ENCODE measurements around the gene TYSND1. TPM values are rescaled to one million over a fixed set of nuclear protein-coding genes. Genes with fewer than 3 reads are reported as not detected.
"Not testable (repeated sequence)": the region's sequence is repeated elsewhere in the genome, so short reads cannot be mapped to it uniquely, and the experiment has no call there.

TYSND1 gene
- total RNA-seq, 1 donor: 15.6 TPM

- TF ChIP-seq CTCF (IDR thresholded peaks at IDR 0.05; ENCODE audit: extremely low read depth, low read depth, low read length): no peak
- Histone ChIP-seq H3K27me3 (ENCODE audit: insufficient read depth, low read length) (peaks cover 7% of the 10 kb centered on the region), H3K4me2 (ENCODE audit: insufficient read depth, low read length) (no peak overlapping the region), H3K9me3 (ENCODE audit: low read depth, low read length) (no peaks in the 10 kb centered on the region), H3K27ac (ENCODE audit: low read depth, low read length) (no peak overlapping the region), H3K36me3 (ENCODE audit: insufficient read depth, low read length) (no peaks in the 10 kb centered on the region), H3K4me3 (ENCODE audit: insufficient read depth, low read length) (no peak overlapping the region), H3K79me2 (ENCODE audit: insufficient read depth, low read length) (no peaks in the 10 kb centered on the region), H4K20me1 (ENCODE audit: insufficient read depth, low read length) (no peaks in the 10 kb centered on the region), H3K4me1 (ENCODE audit: insufficient read depth, low read length) (peaks cover 41% of the 10 kb centered on the region), H2AFZ (ENCODE audit: low read length) (no peak overlapping the region)
- no peak for DNase-seq (ENCODE audit: insufficient read length, low spot score, missing footprints)
Observed at GRCh38 chr10:70188768-70189167, 42.3 kb upstream of the TYSND1 start.

- H3K27me3 ChIP-seq (ENCODE audit: insufficient read depth, low read length): peaks cover 14% of the 10 kb centered on the region
- no peak overlapping the region for H3K4me2 ChIP-seq (ENCODE audit: insufficient read depth, low read length)
- no peak overlapping the region for H2AFZ ChIP-seq (ENCODE audit: low read length)
- no peak overlapping the region for H3K27ac ChIP-seq (ENCODE audit: low read depth, low read length)
- no peak for DNase-seq (ENCODE audit: insufficient read length, low spot score, missing footprints)
- no peaks in the 10 kb centered on the region for H3K79me2 ChIP-seq (ENCODE audit: insufficient read depth, low read length)
- H3K4me3 ChIP-seq (ENCODE audit: insufficient read depth, low read length): no peak overlapping the region
- no peak for TF ChIP-seq CTCF (IDR thresholded peaks at IDR 0.05; ENCODE audit: extremely low read depth, low read depth, low read length)
- no peaks in the 10 kb centered on the region for H3K9me3 ChIP-seq (ENCODE audit: low read depth, low read length)
- no peaks in the 10 kb centered on the region for H3K36me3 ChIP-seq (ENCODE audit: insufficient read depth, low read length)
- peaks cover 19% of the 10 kb centered on the region for H3K4me1 ChIP-seq (ENCODE audit: insufficient read depth, low read length)
- H4K20me1 ChIP-seq (ENCODE audit: insufficient read depth, low read length): no peaks in the 10 kb centered on the region
Observed at GRCh38 chr10:70186571-70186970, 40.1 kb upstream of the TYSND1 start.

GRCh38 chr10:70186090-70186489 lies 39.6 kb upstream of the TYSND1 start:
- no peaks in the 10 kb centered on the region for H4K20me1 ChIP-seq (ENCODE audit: insufficient read depth, low read length)
- TF ChIP-seq CTCF (IDR thresholded peaks at IDR 0.05; ENCODE audit: extremely low read depth, low read depth, low read length): no peak
- no peak overlapping the region for H3K4me2 ChIP-seq (ENCODE audit: insufficient read depth, low read length)
- H3K4me1 ChIP-seq (ENCODE audit: insufficient read depth, low read length): peaks cover 14% of the 10 kb centered on the region
- H3K36me3 ChIP-seq (ENCODE audit: insufficient read depth, low read length): no peaks in the 10 kb centered on the region
- peaks cover 14% of the 10 kb centered on the region for H3K27me3 ChIP-seq (ENCODE audit: insufficient read depth, low read length)
- no peak for DNase-seq (ENCODE audit: insufficient read length, low spot score, missing footprints)
- no peaks in the 10 kb centered on the region for H3K79me2 ChIP-seq (ENCODE audit: insufficient read depth, low read length)
- no peak overlapping the region for H3K27ac ChIP-seq (ENCODE audit: low read depth, low read length)
- no peak overlapping the region for H2AFZ ChIP-seq (ENCODE audit: low read length)
- H3K9me3 ChIP-seq (ENCODE audit: low read depth, low read length): no peaks in the 10 kb centered on the region
- no peak overlapping the region for H3K4me3 ChIP-seq (ENCODE audit: insufficient read depth, low read length)

GRCh38 chr10:70183304-70183703 lies 36.8 kb upstream of the TYSND1 start:
- no peak for DNase-seq (ENCODE audit: insufficient read length, low spot score, missing footprints)
- no peak overlapping the region for H3K27ac ChIP-seq (ENCODE audit: low read depth, low read length)
- H3K4me3 ChIP-seq (ENCODE audit: insufficient read depth, low read length): no peak overlapping the region
- no peak overlapping the region for H3K4me2 ChIP-seq (ENCODE audit: insufficient read depth, low read length)
- peaks cover 14% of the 10 kb centered on the region for H3K27me3 ChIP-seq (ENCODE audit: insufficient read depth, low read length)
- no peaks in the 10 kb centered on the region for H3K36me3 ChIP-seq (ENCODE audit: insufficient read depth, low read length)
- H4K20me1 ChIP-seq (ENCODE audit: insufficient read depth, low read length): no peaks in the 10 kb centered on the region
- H2AFZ ChIP-seq (ENCODE audit: low read length): no peak overlapping the region
- H3K9me3 ChIP-seq (ENCODE audit: low read depth, low read length): no peaks in the 10 kb centered on the region
- H3K79me2 ChIP-seq (ENCODE audit: insufficient read depth, low read length): no peaks in the 10 kb centered on the region
- H3K4me1 ChIP-seq (ENCODE audit: insufficient read depth, low read length): no peaks in the 10 kb centered on the region
- no peak for TF ChIP-seq CTCF (IDR thresholded peaks at IDR 0.05; ENCODE audit: extremely low read depth, low read depth, low read length)

- not testable (repeated sequence) for H3K36me3 ChIP-seq (ENCODE audit: insufficient read depth, low read length); H4K20me1 ChIP-seq (ENCODE audit: insufficient read depth, low read length); H2AFZ ChIP-seq (ENCODE audit: low read length); H3K4me1 ChIP-seq (ENCODE audit: insufficient read depth, low read length); H3K4me2 ChIP-seq (ENCODE audit: insufficient read depth, low read length); H3K27ac ChIP-seq (ENCODE audit: low read depth, low read length); H3K79me2 ChIP-seq (ENCODE audit: insufficient read depth, low read length); H3K9me3 ChIP-seq (ENCODE audit: low read depth, low read length); DNase-seq (ENCODE audit: insufficient read length, low spot score, missing footprints); H3K4me3 ChIP-seq (ENCODE audit: insufficient read depth, low read length)
- H3K27me3 ChIP-seq (ENCODE audit: insufficient read depth, low read length): peaks cover 11% of the 10 kb centered on the region
Observed at GRCh38 chr10:70179209-70179608, 32.7 kb upstream of the TYSND1 start.
